Transverse colon (tissue), 3 donors: Measurements from ENCODE around the gene CYSLTR1.

Experiments
- CTCF ChIP-seq, 5 experiments: fragments of 200-600 bp in 3 of 5; fragments of 450-650 bp in 2 of 5; sonication (generic) in 3 of 5; IDR thresholded peaks; 1 replicate in 2 of 5; 2 replicates in 3 of 5; pipeline ENCODE4 v1.5.1; 2016 to 2017; ENCODE audit warnings: antibody characterized with exemption in 5 of 5, inconsistent platforms in 3 of 5, mild to moderate bottlenecking in 2 of 5, moderate library complexity in 1 of 5
- POLR2A ChIP-seq: fragments of 450-650 bp; IDR thresholded peaks from one replicate; pipeline ENCODE4 v1.6.1; 2016; ENCODE audit warnings: antibody characterized with exemption, mild to moderate bottlenecking, moderate library complexity

- no peak for TF ChIP-seq CTCF (IDR thresholded peaks at IDR 0.05)
- TF ChIP-seq POLR2A, result no peak
These were observed 4.5 kb downstream of the CYSLTR1 start for GRCh38 chrX:78322863-78323262.
